H9 (cell line): Measurements from ENCODE around the gene RANBP3. TPM values are rescaled to one million over a fixed set of nuclear protein-coding genes. Genes with fewer than 3 reads are reported as not detected.

Experiments used
- DNase-seq: peaks from one replicate; pipeline ENCODE4 v3.0.0-alpha.2; 2017
- H2AFZ ChIP-seq: one replicate; pipeline ENCODE4 v1.6.1; 2013; ENCODE audit warnings: mild to moderate bottlenecking, low read length, control low read depth, moderate library complexity
- H2AK5ac ChIP-seq: 2 replicates; pipeline ENCODE4 v1.6.1; 2013; ENCODE audit warnings: low read length, control low read depth, mixed read lengths; ENCODE audit not compliant: insufficient read length
- H2BK120ac ChIP-seq: one replicate; pipeline ENCODE4 v1.6.1; 2013; ENCODE audit warnings: low read depth, mild to moderate bottlenecking, low read length, control low read depth, inconsistent platforms; ENCODE audit not compliant: poor library complexity, severe bottlenecking
- H2BK12ac ChIP-seq: 2 replicates; pipeline ENCODE4 v1.6.1; 2013; ENCODE audit warnings: low read length, control low read depth, mixed read lengths, low read depth; ENCODE audit not compliant: insufficient read length
- H2BK15ac ChIP-seq: 2 replicates; pipeline ENCODE4 v1.6.1; 2013; ENCODE audit warnings: low read depth, low read length, control low read depth
- H2BK20ac ChIP-seq: one replicate; pipeline ENCODE4 v1.6.1; 2013; ENCODE audit warnings: low read depth, mild to moderate bottlenecking, low read length, control low read depth, inconsistent platforms; ENCODE audit not compliant: poor library complexity, severe bottlenecking
- H2BK5ac ChIP-seq: 2 replicates; pipeline ENCODE4 v1.6.1; 2013; ENCODE audit warnings: low read length, control low read depth, mixed read lengths; ENCODE audit not compliant: insufficient read length
- H3K14ac ChIP-seq: 2 replicates; pipeline ENCODE4 v1.6.1; 2013; ENCODE audit warnings: low read length, control low read depth; ENCODE audit not compliant: insufficient read depth
- H3K18ac ChIP-seq: 2 replicates; pipeline ENCODE4 v1.6.1; 2013; ENCODE audit warnings: low read depth, mild to moderate bottlenecking, mixed read lengths, low read length, control low read depth; ENCODE audit not compliant: insufficient read length
- H3K23ac ChIP-seq: 2 replicates; pipeline ENCODE4 v1.6.1; 2013; ENCODE audit warnings: low read length, control low read depth, mixed read lengths, low read depth; ENCODE audit not compliant: insufficient read length
- H3K23me2 ChIP-seq: 2 replicates; pipeline ENCODE4 v1.6.1; 2013; ENCODE audit warnings: low read depth, mild to moderate bottlenecking, mixed read lengths, low read length, control low read depth; ENCODE audit not compliant: insufficient read length, poor library complexity, severe bottlenecking
- H3K27ac ChIP-seq: 2 replicates; pipeline ENCODE4 v1.5.1; 2013; ENCODE audit warnings: low read length, control low read depth, mixed read lengths, low read depth; ENCODE audit not compliant: insufficient read length
- H3K27me3 ChIP-seq: 2 replicates; pipeline ENCODE4 v1.6.1; 2013; ENCODE audit warnings: low read length, control low read depth, inconsistent platforms; ENCODE audit not compliant: insufficient read depth
- H3K4ac ChIP-seq: 2 replicates; pipeline ENCODE4 v1.6.1; 2013; ENCODE audit warnings: low read depth, mild to moderate bottlenecking, control low read depth, inconsistent platforms, low read length, moderate library complexity
- H3K4me1 ChIP-seq: 2 replicates; pipeline ENCODE4 v1.6.1; 2013; ENCODE audit warnings: low read length, control low read depth, inconsistent platforms; ENCODE audit not compliant: insufficient read depth
- H3K4me2 ChIP-seq: 2 replicates; pipeline ENCODE4 v1.6.1; 2013; ENCODE audit warnings: low read length, control low read depth, mixed read lengths; ENCODE audit not compliant: insufficient read length, insufficient read depth
- H3K56ac ChIP-seq: 2 replicates; pipeline ENCODE4 v1.6.1; 2013; ENCODE audit warnings: low read depth, mild to moderate bottlenecking, mixed read lengths, low read length, control low read depth; ENCODE audit not compliant: insufficient read length
- H3K79me1 ChIP-seq: 2 replicates; pipeline ENCODE4 v1.6.1; 2013; ENCODE audit warnings: low read depth, mild to moderate bottlenecking, moderate library complexity, low read length, control low read depth, inconsistent platforms; ENCODE audit not compliant: insufficient read depth, poor library complexity, severe bottlenecking
- H3K79me2 ChIP-seq: 2 replicates; pipeline ENCODE4 v1.6.1; 2013; ENCODE audit warnings: low read length, control low read depth, inconsistent platforms; ENCODE audit not compliant: insufficient read depth
- H3K9ac ChIP-seq: 2 replicates; pipeline ENCODE4 v1.6.1; 2013; ENCODE audit warnings: low read length, control low read depth, mixed read lengths; ENCODE audit not compliant: insufficient read length; ENCODE audit errors: extremely low read depth
- H3K9me3 ChIP-seq: one replicate; pipeline ENCODE4 v1.6.1; 2013; ENCODE audit warnings: low read depth, low read length, inconsistent platforms; ENCODE audit not compliant: control insufficient read depth
- H3T11ph ChIP-seq: one replicate; pipeline ENCODE4 v1.6.1; 2013; ENCODE audit warnings: mild to moderate bottlenecking, low read length, control low read depth, inconsistent platforms
- H4K20me1 ChIP-seq: one replicate; pipeline ENCODE4 v1.6.1; 2013; ENCODE audit not compliant: control insufficient read depth, insufficient read length, insufficient read depth
- H4K5ac ChIP-seq: 2 replicates; pipeline ENCODE4 v1.6.1; 2013; ENCODE audit warnings: low read depth, mild to moderate bottlenecking, mixed read lengths, low read length, control low read depth; ENCODE audit not compliant: insufficient read length
- H4K8ac ChIP-seq: replicated peaks from 2 replicates; pipeline ENCODE4 v1.6.1; 2013; ENCODE audit warnings: low read length, control low read depth, mixed read lengths, low read depth; ENCODE audit not compliant: insufficient read length
- H4K91ac ChIP-seq: 2 replicates; pipeline ENCODE4 v1.6.1; 2013; ENCODE audit warnings: low read depth, mild to moderate bottlenecking, moderate library complexity, mixed read lengths, low read length, control low read depth; ENCODE audit not compliant: insufficient read length
- H3K27ac Mint-ChIP-seq, 3 experiments: 2 replicates in 2 of 3; 3 replicates in 1 of 3; pipeline ENCODE4 v1.8.0; 2020 to 2021; ENCODE audit warnings: mixed read lengths in 3 of 3, mild to moderate bottlenecking in 1 of 3, moderate library complexity in 1 of 3
- H3K27me3 Mint-ChIP-seq: 2 replicates; pipeline ENCODE4 v1.8.0; 2021; ENCODE audit warnings: low read depth, mild to moderate bottlenecking, moderate library complexity, mixed read lengths
- H3K36me3 Mint-ChIP-seq, 3 experiments: 2 replicates in 2 of 3; 3 replicates in 1 of 3; pipeline ENCODE4 v1.8.0; 2020 to 2021; ENCODE audit warnings: low read depth in 3 of 3, mixed read lengths in 3 of 3; ENCODE audit not compliant: insufficient read depth in 1 of 3
- H3K4me1 Mint-ChIP-seq, 2 experiments: 2 replicates each; pipeline ENCODE4 v1.8.0; 2020; ENCODE audit warnings: mixed read lengths in 2 of 2
- H3K4me3 Mint-ChIP-seq, 2 experiments: 2 replicates in 1 of 2; 3 replicates in 1 of 2; pipeline ENCODE4 v1.8.0; 2020 to 2021; ENCODE audit warnings: mild to moderate bottlenecking in 2 of 2, mixed read lengths in 2 of 2, moderate library complexity in 1 of 2
- H3K9me3 Mint-ChIP-seq, 2 experiments: 2 replicates in 1 of 2; 3 replicates in 1 of 2; pipeline ENCODE4 v1.8.0; 2020; ENCODE audit warnings: mild to moderate bottlenecking in 2 of 2, mixed read lengths in 2 of 2, moderate library complexity in 1 of 2
- CTCF ChIP-seq: fragments of 200-600 bp; sonication (generic); conservative IDR thresholded peaks from 3 replicates; pipeline ENCODE4 v1.8.0; 2021; ENCODE audit warnings: antibody characterized with exemption, mild to moderate bottlenecking
- WGBS: extraction: QIAGEN DNeasy Blood & Tissue Kit; methylation state at CpG from one replicate; pipeline ENCODE4 v1.1.7; 2013; ENCODE audit warnings: missing lambda C conversion rate, low lambda C conversion rate, mixed read lengths; ENCODE audit not compliant: insufficient read length; ENCODE audit errors: extremely low coverage; 5-methylcytosine and 5-hydroxymethylcytosine counted together
- total RNA-seq: library from RNA; stranded (reverse); gene quantifications from 2 replicates; pipeline ENCODE4 v1.2.1, GENCODE V29; 2021

Gene RANBP3
- total RNA-seq, 1 experiment from 2014 or later = 86.5 TPM

GRCh38 chr19:5880604-5881078 is 97.3 kb downstream of the RANBP3 start:
- no peak for DNase-seq

More at GRCh38 chr19:5880604-5881078, 97.3 kb downstream of the RANBP3 start:
- H2BK12ac ChIP-seq = no peak overlapping the region
- no peak overlapping the region for H2AK5ac ChIP-seq
- peaks cover 31% of the 10 kb centered on the region for H3K27me3 Mint-ChIP-seq
- H3K27ac Mint-ChIP-seq = no peak overlapping the region
- no peak overlapping the region for H3K18ac ChIP-seq
- H2BK120ac ChIP-seq = no peak overlapping the region
- H3K23me2 ChIP-seq = no peaks in the 10 kb centered on the region
- no peak for TF ChIP-seq CTCF
- no peak overlapping the region for H4K91ac ChIP-seq
- no peaks in the 10 kb centered on the region for H3K4me1 ChIP-seq
- H3K79me1 ChIP-seq = no peaks in the 10 kb centered on the region
- H3K9me3 Mint-ChIP-seq = no peaks in the 10 kb centered on the region; a peak in 1 of 5 replicates
- no peak overlapping the region for H3T11ph ChIP-seq
- no peak overlapping the region for H3K56ac ChIP-seq
- no peaks in the 10 kb centered on the region for H3K9me3 ChIP-seq
- no peak overlapping the region for H2BK15ac ChIP-seq
- no peak overlapping the region for H2AFZ ChIP-seq
- H3K4me1 Mint-ChIP-seq = peaks cover 13 to 30% of the 10 kb centered on the region in 2 experiments
- no CpG with 5 or more reads among the region's 15 CpGs for WGBS
- H4K20me1 ChIP-seq = no peaks in the 10 kb centered on the region
- H3K79me2 ChIP-seq = no peaks in the 10 kb centered on the region
- H2BK5ac ChIP-seq = no peak overlapping the region
- no peak overlapping the region for H3K4me3 Mint-ChIP-seq
- no peak overlapping the region for H3K4ac ChIP-seq
- no peak overlapping the region for H4K5ac ChIP-seq
- no peaks in the 10 kb centered on the region for H3K27me3 ChIP-seq
- H3K23ac ChIP-seq = no peak overlapping the region
- H3K14ac ChIP-seq = no peak overlapping the region
- no peaks in the 10 kb centered on the region for H3K36me3 Mint-ChIP-seq
- H2BK20ac ChIP-seq = no peak overlapping the region
- no peak overlapping the region for H3K4me2 ChIP-seq
- H3K9ac ChIP-seq = no peak overlapping the region
- no peak overlapping the region for H4K8ac ChIP-seq
- H3K27ac ChIP-seq = no peak overlapping the region
